22Rv1 (cell line): Measurements from ENCODE around the gene RUNX3.
"Not testable (repeated sequence)": the region's sequence is repeated elsewhere in the genome, so short reads cannot be mapped to it uniquely, and the experiment has no call there.

Experiments
- H3K27ac ChIP-seq: fragments of 450-650 bp; 2 replicates; pipeline ENCODE4 v1.5.1; 2017
- ZFX ChIP-seq: fragments of 450-650 bp; IDR thresholded peaks from 2 replicates; pipeline ENCODE4 v1.6.1; 2017; ENCODE audit warnings: antibody characterized with exemption, borderline replicate concordance
- TF ChIP-seq, protein P1 (sequence below): fragments of 450-650 bp; IDR thresholded peaks from 2 replicates; pipeline ENCODE4 v1.5.1; 2017; ENCODE audit warnings: mild to moderate bottlenecking

The RUNX3 gene

GRCh38 chr1:24930260-24931145 is at the start of gene RUNX3:
Gene RUNX3 (minus strand): TSS chr1:24930276. CDS start chr1:24929868, 408 bp downstream.
- H3K27ac ChIP-seq: no peak within 1 kb of the TSS

GRCh38 chr1:24979232-24979631 is 49.2 kb upstream of the RUNX3 start:
- not testable (repeated sequence) for H3K27ac ChIP-seq

More at GRCh38 chr1:24930260-24931145, at the start of gene RUNX3:
- TF ChIP-seq ZFX: no peak
- TF ChIP-seq, protein P1, sequence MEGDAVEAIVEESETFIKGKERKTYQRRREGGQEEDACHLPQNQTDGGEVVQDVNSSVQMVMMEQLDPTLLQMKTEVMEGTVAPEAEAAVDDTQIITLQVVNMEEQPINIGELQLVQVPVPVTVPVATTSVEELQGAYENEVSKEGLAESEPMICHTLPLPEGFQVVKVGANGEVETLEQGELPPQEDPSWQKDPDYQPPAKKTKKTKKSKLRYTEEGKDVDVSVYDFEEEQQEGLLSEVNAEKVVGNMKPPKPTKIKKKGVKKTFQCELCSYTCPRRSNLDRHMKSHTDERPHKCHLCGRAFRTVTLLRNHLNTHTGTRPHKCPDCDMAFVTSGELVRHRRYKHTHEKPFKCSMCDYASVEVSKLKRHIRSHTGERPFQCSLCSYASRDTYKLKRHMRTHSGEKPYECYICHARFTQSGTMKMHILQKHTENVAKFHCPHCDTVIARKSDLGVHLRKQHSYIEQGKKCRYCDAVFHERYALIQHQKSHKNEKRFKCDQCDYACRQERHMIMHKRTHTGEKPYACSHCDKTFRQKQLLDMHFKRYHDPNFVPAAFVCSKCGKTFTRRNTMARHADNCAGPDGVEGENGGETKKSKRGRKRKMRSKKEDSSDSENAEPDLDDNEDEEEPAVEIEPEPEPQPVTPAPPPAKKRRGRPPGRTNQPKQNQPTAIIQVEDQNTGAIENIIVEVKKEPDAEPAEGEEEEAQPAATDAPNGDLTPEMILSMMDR: no peak

- no peak overlapping the region for H3K27ac ChIP-seq
- TF ChIP-seq, protein P1: no peak
- no peak for TF ChIP-seq ZFX
These were observed 48.4 kb upstream of the RUNX3 start for GRCh38 chr1:24978383-24979032.

DNA sequence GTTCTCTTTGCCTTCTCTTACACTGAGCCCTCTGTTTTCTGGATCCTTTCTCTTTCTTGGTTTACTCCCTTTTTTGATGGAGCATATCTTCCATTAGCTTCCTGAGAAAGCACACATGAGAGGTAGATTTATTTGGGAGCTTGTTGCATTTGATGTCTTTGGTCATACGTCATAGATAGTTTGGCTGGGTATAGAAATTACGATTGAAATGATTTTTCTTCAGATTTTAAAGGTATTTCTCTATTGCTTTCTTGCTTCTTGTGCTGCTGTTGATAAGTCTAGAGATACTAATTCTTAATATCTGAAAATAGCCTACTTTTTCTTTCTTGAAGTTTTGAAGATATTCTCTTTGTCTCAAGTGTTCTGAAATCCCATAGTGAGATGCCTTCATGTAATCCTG is 45.3 kb upstream of the RUNX3 start:
- no peak overlapping the region for H3K27ac ChIP-seq
- TF ChIP-seq, protein P1: no peak
- TF ChIP-seq ZFX: no peak

- TF ChIP-seq ZFX: no peak
- TF ChIP-seq, protein P1: no peak
- no peak overlapping the region for H3K27ac ChIP-seq
These were observed 43.2 kb upstream of the RUNX3 start for GRCh38 chr1:24973315-24973714.

DNA sequence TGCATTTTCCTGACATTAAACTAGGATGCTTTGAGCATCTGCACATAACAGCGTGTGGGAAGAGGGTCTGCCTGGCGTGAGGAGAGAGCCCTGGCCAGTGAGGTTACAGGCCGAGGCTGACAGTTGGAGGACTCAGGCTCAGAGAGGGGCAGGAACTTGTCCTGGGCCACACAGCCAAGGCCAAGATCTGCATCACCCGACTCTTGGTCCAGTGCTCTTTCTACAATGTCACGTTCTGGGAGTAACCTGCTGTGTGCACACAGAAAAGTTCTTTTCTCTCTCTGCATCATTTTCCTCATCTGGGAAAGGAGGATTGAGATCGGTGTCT is 42.8 kb upstream of the RUNX3 start:
- no peak overlapping the region for H3K27ac ChIP-seq
- TF ChIP-seq, protein P1: no peak

- no peak for TF ChIP-seq ZFX
- TF ChIP-seq, protein P1: no peak
- H3K27ac ChIP-seq: no peak overlapping the region
These were observed 42.3 kb upstream of the RUNX3 start for GRCh38 chr1:24972221-24972914.
